Measurements from ENCODE around the gene MAP3K19. TPM values are rescaled to one million over a fixed set of nuclear protein-coding genes. Genes with fewer than 3 reads are reported as not detected.
"Not testable (repeated sequence)": the region's sequence is repeated elsewhere in the genome, so short reads cannot be mapped to it uniquely, and the experiment has no call there.

MAP3K19 gene
- total RNA-seq, 1 donor from 2014 or later, result not detected

- H3K9me3 ChIP-seq, result no peaks in the 10 kb centered on the region
- intact Hi-C loops (cut with DNase I), result loop anchor here (5.0 kb wide), 1 partner anchor 1599 kb away; no protein-coding TSS in a partner anchor
Measured at GRCh38 chr2:135093670-135094330, 46.6 kb upstream of the MAP3K19 start.

GRCh38 chr2:135093193-135093592 is 45.9 kb upstream of the MAP3K19 start:
- intact Hi-C loops (cut with DNase I), result loop anchor here (5.0 kb wide), 1 partner anchor 1599 kb away; no protein-coding TSS in a partner anchor
- H3K4me1 ChIP-seq, result no peaks in the 10 kb centered on the region
- TF ChIP-seq POLR2AphosphoS5 (IDR thresholded peaks at IDR 0.05; ENCODE audit: insufficient read depth in 1 of 2, low read depth in 1 of 2), result no peak
- TF ChIP-seq CTCF (IDR thresholded peaks at IDR 0.05), result no peak
- no peak for TF ChIP-seq POLR2A (IDR thresholded peaks at IDR 0.05)
- H3K36me3 ChIP-seq, result peaks cover 0 to 38% of the 10 kb centered on the region in 2 donors
- no peak overlapping the region for H3K27ac ChIP-seq
- DNase-seq (ENCODE audit: extremely low spot score in 2 of 2), result no peak
- no peaks in the 10 kb centered on the region for H3K27me3 ChIP-seq
- no peaks in the 10 kb centered on the region for H3K9me3 ChIP-seq
- H3K4me3 ChIP-seq, result no peak overlapping the region

More at GRCh38 chr2:135093670-135094330, 46.6 kb upstream of the MAP3K19 start:
- Histone ChIP-seq H3K4me1 (no peaks in the 10 kb centered on the region), H3K36me3 (peaks cover 0 to 38% of the 10 kb centered on the region in 2 donors), H3K4me3 (no peak overlapping the region), H3K27me3 (no peaks in the 10 kb centered on the region), H3K27ac (no peak overlapping the region)
- TF ChIP-seq POLR2A (IDR thresholded peaks at IDR 0.05), result no peak
- no peak for TF ChIP-seq CTCF (IDR thresholded peaks at IDR 0.05)
- TF ChIP-seq POLR2AphosphoS5 (IDR thresholded peaks at IDR 0.05; ENCODE audit: insufficient read depth in 1 of 2, low read depth in 1 of 2), result no peak
- no peak for DNase-seq (ENCODE audit: extremely low spot score in 2 of 2)

GRCh38 chr2:135091681-135092080 is 44.4 kb upstream of the MAP3K19 start:
- Histone ChIP-seq H3K36me3 (peaks cover 0 to 38% of the 10 kb centered on the region in 2 donors), H3K27me3 (no peaks in the 10 kb centered on the region), H3K4me3 (no peak overlapping the region), H3K4me1 (no peaks in the 10 kb centered on the region), H3K27ac (no peak overlapping the region), H3K9me3 (no peaks in the 10 kb centered on the region)
- no peak for DNase-seq (ENCODE audit: extremely low spot score in 2 of 2)
- no peak for TF ChIP-seq POLR2A (IDR thresholded peaks at IDR 0.05)
- no peak for TF ChIP-seq POLR2AphosphoS5 (IDR thresholded peaks at IDR 0.05; ENCODE audit: insufficient read depth in 1 of 2, low read depth in 1 of 2)
- TF ChIP-seq CTCF (IDR thresholded peaks at IDR 0.05), result no peak
- intact Hi-C loops (cut with DNase I), result loop anchor here (5.0 kb wide), 1 partner anchor 1601 kb away; no protein-coding TSS in a partner anchor

GRCh38 chr2:135089597-135089996 is 42.4 kb upstream of the MAP3K19 start:
- H3K4me3 ChIP-seq; DNase-seq (ENCODE audit: extremely low spot score in 2 of 2); intact Hi-C loops (cut with DNase I); H3K27ac ChIP-seq; H3K4me1 ChIP-seq; H3K27me3 ChIP-seq; H3K9me3 ChIP-seq: not testable (repeated sequence)
- peaks cover 0 to 23% of the 10 kb centered on the region in 2 donors for H3K36me3 ChIP-seq

- Histone ChIP-seq H3K4me3 (no peak overlapping the region), H3K27ac (no peak overlapping the region), H3K4me1 (no peaks in the 10 kb centered on the region), H3K27me3 (peaks cover 4% of the 10 kb centered on the region), H3K36me3 (peaks cover 0 to 13% of the 10 kb centered on the region in 2 donors), H3K9me3 (no peaks in the 10 kb centered on the region)
- DNase-seq (ENCODE audit: extremely low spot score in 2 of 2), result no peak
- intact Hi-C loops (cut with DNase I), result no loop called here
- TF ChIP-seq POLR2AphosphoS5 (IDR thresholded peaks at IDR 0.05; ENCODE audit: insufficient read depth in 1 of 2, low read depth in 1 of 2) (no peak), POLR2A (IDR thresholded peaks at IDR 0.05) (no peak), CTCF (IDR thresholded peaks at IDR 0.05) (no peak)
Measured at GRCh38 chr2:135086222-135086621, 39.0 kb upstream of the MAP3K19 start.
